HepG2 (cell line): Measurements from ENCODE around the gene IRF3. TPM values are rescaled to one million over a fixed set of nuclear protein-coding genes. Genes with fewer than 3 reads are reported as not detected.

ENCODE experiments used
- ATAC-seq: fragments of 200-7000 bp; cut with Tn5 transposase; 3 replicates; pipeline ENCODE4 v1.9.1; 2020; ENCODE audit warnings: mild to moderate bottlenecking, moderate library complexity
- BruUV-seq: library from RNA; stranded (reverse); fragments of 400-500 nt; replicated peaks from 2 replicates; lab custom pipeline; 2021; lab: Mats Ljungman, UMichigan
- CTCF ChIA-PET: fragments of 300-600 bp; formaldehyde crosslinking; extraction: SDS; loops from one replicate; lab custom pipeline; 2021; ENCODE audit warnings: low total read pairs, inconsistent platforms, low intra/inter-chr PET ratio; lab: Yijun Ruan, JAX
- POLR2A ChIA-PET: fragments of 350-600 bp; sonication (Branson Sonifier 250); formaldehyde crosslinking; loops from one replicate; lab custom pipeline; 2020; ENCODE audit warnings: antibody characterized with exemption, inconsistent platforms; lab: Yijun Ruan, JAX
- DNase-seq: peaks from one replicate; pipeline ENCODE4 v3.0.0-alpha.2; 2015; ENCODE audit warnings: low spot score
- FAIRE-seq: peaks from 3 replicates; lab custom pipeline; 2011; peaks lifted over from hg19 to GRCh38; lab: Jason Lieb, UNC
- H2AFZ ChIP-seq: one replicate; pipeline ENCODE4 v1.6.1; 2011; ENCODE audit warnings: low read length, inconsistent platforms
- H3K27ac ChIP-seq: fragments of 300-600 bp; 3 replicates; pipeline ENCODE4 v1.8.0; 2011; ENCODE audit warnings: mixed run types, mild to moderate bottlenecking, mixed read lengths, low read length, inconsistent platforms; ENCODE audit not compliant: insufficient read depth; ENCODE audit errors: extremely low read length
- H3K27me3 ChIP-seq, 2 experiments: fragments of 200-600 bp in 1 of 2; 2 replicates in 1 of 2; 3 replicates in 1 of 2; pipeline versions ENCODE4 v1.6.0 to v1.8.0; 2011; ENCODE audit warnings: low read length in 2 of 2, mild to moderate bottlenecking in 2 of 2, moderate library complexity in 2 of 2, inconsistent platforms in 1 of 2; ENCODE audit not compliant: insufficient read depth in 2 of 2, control insufficient read depth in 1 of 2
- H3K36me3 ChIP-seq, 2 experiments: fragments of 200-600 bp in 1 of 2; replicated peaks in 1 of 2; 2 replicates in 1 of 2; 3 replicates in 1 of 2; pipeline versions ENCODE4 v1.5.1 to v1.8.0; 2011; ENCODE audit warnings: low read length in 2 of 2, inconsistent platforms in 1 of 2; ENCODE audit not compliant: insufficient read depth in 2 of 2, control insufficient read depth in 1 of 2
- H3K4me1 ChIP-seq: 2 replicates; pipeline ENCODE4 v1.5.1; 2012; ENCODE audit warnings: low read length, inconsistent platforms; ENCODE audit not compliant: insufficient read depth
- H3K4me2 ChIP-seq: 2 replicates; pipeline ENCODE4 v1.6.0; 2011; ENCODE audit warnings: low read depth, low read length, inconsistent platforms
- H3K4me3 ChIP-seq, 3 experiments: fragments of 200-600 bp in 1 of 3; sonication (generic), shearing (Covaris generic) in 1 of 3; replicated peaks in 1 of 3; 2 replicates each; pipeline ENCODE4 v1.5.1; 2011 to 2016; ENCODE audit warnings: low read length in 3 of 3, inconsistent platforms in 2 of 3, low read depth in 2 of 3, mild to moderate bottlenecking in 2 of 3, control low read depth in 1 of 3, mixed read lengths in 1 of 3; ENCODE audit not compliant: insufficient read depth in 1 of 3
- H3K79me2 ChIP-seq: one replicate; pipeline ENCODE4 v1.6.1; 2011; ENCODE audit warnings: low read length, inconsistent platforms; ENCODE audit not compliant: insufficient read depth
- H3K9ac ChIP-seq: 2 replicates; pipeline ENCODE4 v1.6.0; 2011; ENCODE audit warnings: mild to moderate bottlenecking, low read depth, low read length, inconsistent platforms; ENCODE audit not compliant: insufficient read depth
- H3K9me3 ChIP-seq: 2 replicates; pipeline ENCODE4 v1.5.1; 2012; ENCODE audit warnings: mild to moderate bottlenecking, low read length
- H4K20me1 ChIP-seq: 2 replicates; pipeline ENCODE4 v1.6.0; 2011; ENCODE audit warnings: inconsistent platforms, mild to moderate bottlenecking, low read length, moderate library complexity; ENCODE audit not compliant: insufficient read depth
- CBX1 ChIP-seq: IDR thresholded peaks from one replicate; pipeline ENCODE4 v1.6.1; 2016; ENCODE audit warnings: antibody characterized with exemption, low read depth
- ELF3 ChIP-seq: IDR thresholded peaks from 2 replicates; pipeline ENCODE4 v1.6.1; 2016; ENCODE audit warnings: missing genetic modification reagents, missing compliant biosample characterization
- KLF15 ChIP-seq: sonication (generic); formaldehyde crosslinking; IDR thresholded peaks from 2 replicates; pipeline ENCODE4 v1.8.1; 2023; ENCODE audit warnings: borderline replicate concordance, mild to moderate bottlenecking, inconsistent platforms, missing genetic modification reagents, mixed read lengths
- PRPF4 ChIP-seq: fragments of 200-400 bp; formaldehyde crosslinking; IDR thresholded peaks from 2 replicates; pipeline ENCODE4 v1.6.1; 2016; ENCODE audit warnings: low read length, low read depth; ENCODE audit not compliant: poor library complexity, severe bottlenecking
- SATB2 ChIP-seq: sonication (generic); formaldehyde crosslinking; IDR thresholded peaks from 2 replicates; pipeline ENCODE4 v1.5.0; 2020; ENCODE audit warnings: missing genetic modification reagents
- USF2 ChIP-seq, 2 experiments: sonication (generic) in 1 of 2; formaldehyde crosslinking in 1 of 2; IDR thresholded peaks; 2 replicates each; pipeline versions ENCODE4 v1.5.1 to v1.6.1; 2011 to 2020; ENCODE audit warnings: borderline replicate concordance in 1 of 2, low read depth in 1 of 2, low read length in 1 of 2, mild to moderate bottlenecking in 1 of 2, missing genetic modification reagents in 1 of 2, moderate library complexity in 1 of 2
- ZFP37 ChIP-seq: sonication (generic); formaldehyde crosslinking; IDR thresholded peaks from 2 replicates; pipeline ENCODE4 v1.4.0; 2020; ENCODE audit warnings: missing genetic modification reagents, borderline replicate concordance
- ZFP62 ChIP-seq: sonication (generic); formaldehyde crosslinking; IDR thresholded peaks from 2 replicates; pipeline ENCODE4 v1.4.0; 2020; ENCODE audit warnings: missing genetic modification reagents
- ZNF274 ChIP-seq: sonication (generic); formaldehyde crosslinking; IDR thresholded peaks from 2 replicates; pipeline ENCODE4 v1.5.1; 2020; ENCODE audit warnings: mild to moderate bottlenecking, missing genetic modification reagents
- ZNF276 ChIP-seq: sonication (generic); formaldehyde crosslinking; IDR thresholded peaks from 2 replicates; pipeline ENCODE4 v1.4.0; 2020; ENCODE audit warnings: mild to moderate bottlenecking, low read depth, missing genetic modification reagents
- ZNF292 ChIP-seq: sonication (generic); formaldehyde crosslinking; IDR thresholded peaks from 2 replicates; pipeline ENCODE4 v1.8.1; 2022; ENCODE audit warnings: mild to moderate bottlenecking, low read depth, missing genetic modification reagents, borderline replicate concordance
- ZNF768 ChIP-seq: sonication (generic); formaldehyde crosslinking; IDR thresholded peaks from 2 replicates; pipeline ENCODE4 v1.4.0; 2020; ENCODE audit warnings: missing genetic modification reagents
- WGBS: methylation state at CpG from one replicate; pipeline ENCODE4 v1.1.6; 2017; ENCODE audit warnings: low lambda C conversion rate; 5-methylcytosine and 5-hydroxymethylcytosine counted together
- in situ Hi-C: cut with HindIII; loops from 2 replicates; pipeline ENCODE4 v1.10.0; 2017; ENCODE audit warnings: low pct_unique_long_range_greater_than_20kb; ENCODE audit not compliant: extremely low pct_ligation_motif_present
- intact Hi-C: fragments of 100-400 bp; cut with micrococcal nuclease; formaldehyde crosslinking; loops from one replicate; pipeline ENCODE4 v1.10.0; 2022; ENCODE audit not compliant: unreplicated experiment
- polyA plus RNA-seq, 8 experiments: library from polyadenylated mRNA; depleted of rRNA in 3 of 8; stranded (reverse) in 7 of 8; unstranded in 1 of 8; fragments of >200 nt; fragmentation: Illumina TruSeq in 4 of 8; extraction: Trizol in 4 of 8; gene quantifications; 2 replicates each; pipeline versions ENCODE4 v1.2.1 to v1.2.3, GENCODE V29; 2011 to 2016; ENCODE audit warnings: low read depth in 4 of 8, missing spikeins in 1 of 8, mixed read lengths in 1 of 8; ENCODE audit not compliant: insufficient read depth in 1 of 8
- total RNA-seq, 5 experiments: library from RNA; depleted of rRNA; stranded (reverse); fragments of >200 nt; fragmentation: Illumina TruSeq; extraction: Trizol; gene quantifications; 2 replicates each; pipeline ENCODE4 v1.2.3, GENCODE V29; 2016; ENCODE audit warnings: low read depth in 1 of 5

Gene IRF3
- total and polyA plus RNA-seq, 2 of the 13 experiments (the other 11 are each of a cell fraction or from before 2014, with no cell fraction given), result 61.9 to 65.5 TPM

GRCh38 chr19:49660338-49660961 is 5.2 kb downstream of the IRF3 start:
- BruUV-seq, result no TSS peak
- H3K4me3 ChIP-seq, result no peak overlapping the region
- TF ChIP-seq ELF3 (CRISPR knock-in tag) (no peak), ZNF768 (no peak), USF2 (IDR thresholded peaks at IDR 0.05; ENCODE audit: low read depth, low read length) (no peak), USF2 (CRISPR knock-in tag; IDR thresholded peaks at IDR 0.05; ENCODE audit: borderline replicate concordance) (no peak), ZNF276 (CRISPR knock-in tag) (no peak), ZFP37 (CRISPR knock-in tag) (no peak), PRPF4 (no peak), ZNF292 (CRISPR knock-in tag) (no peak), ZNF274 (CRISPR knock-in tag) (no peak), KLF15 (CRISPR knock-in tag) (no peak), CBX1 (no peak), ZFP62 (CRISPR knock-in tag) (no peak), SATB2 (CRISPR knock-in tag) (no peak)
- no peaks in the 10 kb centered on the region for H3K9me3 ChIP-seq
- POLR2A ChIA-PET, result interaction anchor here (1.6 to 3.1 kb wide), 2 partner anchors 13 to 19 kb away, joined by 4 to 15 read pairs; partner anchors contain the start of genes RRAS and SCAF1
- peaks cover 27% of the 10 kb centered on the region for H3K4me1 ChIP-seq
- in situ Hi-C loops (no loop called here), intact Hi-C loops (no loop called here)
- FAIRE-seq, result no peak
- WGBS, result 94% methylated on average over 15 of the region's 15 CpGs
- DNase-seq, result no peak
- H3K36me3 ChIP-seq, result peaks cover 18 to 65% of the 10 kb centered on the region in 2 experiments
- no peak overlapping the region for H3K9ac ChIP-seq
- peaks cover 13% of the 10 kb centered on the region for H3K79me2 ChIP-seq
- CTCF ChIA-PET, result no interaction called here
- H4K20me1 ChIP-seq, result peaks cover 5% of the 10 kb centered on the region; the same call in 1 of the 2 replicates
- no peak overlapping the region for H2AFZ ChIP-seq
- no peak overlapping the region for H3K4me2 ChIP-seq
- no peak overlapping the region for H3K27ac ChIP-seq
- no peaks in the 10 kb centered on the region; a peak in 1 of 5 replicates for H3K27me3 ChIP-seq
- ATAC-seq, result no peak
